Mucosa of gallbladder (tissue), 1 donor: ENCODE results near the gene CENPS. TPM values are rescaled to one million over a fixed set of nuclear protein-coding genes. Genes with fewer than 3 reads are reported as not detected.
"Not testable (repeated sequence)": the region's sequence is repeated elsewhere in the genome, so short reads cannot be mapped to it uniquely, and the experiment has no call there.

Source experiments
- DNase-seq: peaks from one replicate; pipeline ENCODE4 v3.0.0-alpha.2; 2020; ENCODE audit warnings: low spot score
- total RNA-seq: library from RNA; stranded (reverse); gene quantifications from one replicate; pipeline ENCODE4 v1.2.1, GENCODE V29; 2021
- donor health status: DM: no; HTN: no; CAD: no.

Gene CENPS
- total RNA-seq, 1 donor from 2014 or later: 27.9 TPM

- DNase-seq: no peak
Measured at GRCh38 chr1:10450836-10451235, 20.6 kb downstream of the CENPS start.

- no peak for DNase-seq
Measured at GRCh38 chr1:10451287-10451686, 21.1 kb downstream of the CENPS start.

GRCh38 chr1:10456048-10456447 is 25.8 kb downstream of the CENPS start:
- no peak for DNase-seq

- DNase-seq: no peak
Measured at GRCh38 chr1:10456661-10457060, 26.4 kb downstream of the CENPS start.

GRCh38 chr1:10457462-10457861 is 27.2 kb downstream of the CENPS start:
- DNase-seq: not testable (repeated sequence)

GRCh38 chr1:10457875-10458274 is 27.6 kb downstream of the CENPS start:
- DNase-seq: no peak

GRCh38 chr1:10459184-10459583 is 29.0 kb downstream of the CENPS start:
- peak; percentile 49 for DNase-seq

GRCh38 chr1:10467078-10467477 is 36.8 kb downstream of the CENPS start:
- no peak for DNase-seq

GRCh38 chr1:10470043-10470442 is 39.8 kb downstream of the CENPS start:
- DNase-seq: no peak

- DNase-seq: peak; percentile 12
Measured at GRCh38 chr1:10471411-10472219, 41.4 kb downstream of the CENPS start.

GRCh38 chr1:10472220-10473144 is 42.2 kb downstream of the CENPS start, which contains the start of gene DFFA:
TSS of gene DFFA (minus strand) at chr1:10472529. CDS start at chr1:10472458, 71 bp downstream.
- DNase-seq: peak; percentile 95

- DNase-seq: no peak
Measured at GRCh38 chr1:10473145-10473765, 43.0 kb downstream of the CENPS start.

GRCh38 chr1:10474309-10474612 is 44.0 kb downstream of the CENPS start:
- not testable (repeated sequence) for DNase-seq

GRCh38 chr1:10474613-10475507 is 44.6 kb downstream of the CENPS start, which contains the start of gene PEX14:
TSS of gene PEX14 (plus strand) at chr1:10474950. CDS start at chr1:10474967, 17 bp downstream.
- DNase-seq: peak; percentile 87

- no peak for DNase-seq
Measured at GRCh38 chr1:10475510-10475909, 45.3 kb downstream of the CENPS start.

GRCh38 chr1:10479296-10479695 is 49.1 kb downstream of the CENPS start:
- DNase-seq: no peak

- DNase-seq: no peak
Measured at GRCh38 chr1:10480614-10481013, 50.4 kb downstream of the CENPS start.

- no peak for DNase-seq
Measured at GRCh38 chr1:10484521-10484920, 54.3 kb downstream of the CENPS start.

GRCh38 chr1:10489291-10490055 is 59.2 kb downstream of the CENPS start:
- DNase-seq: no peak

GRCh38 chr1:10490286-10490970 is 60.2 kb downstream of the CENPS start:
- DNase-seq: no peak
